Neural cell (in vitro differentiated cells): ENCODE results near the gene GDAP2. TPM values are rescaled to one million over a fixed set of nuclear protein-coding genes. Genes with fewer than 3 reads are reported as not detected.

Experiments used
- H2AFZ ChIP-seq: fragments of 200-600, 300-800 bp; sonication (generic), shearing (Covaris generic); 2 replicates; pipeline ENCODE4 v1.6.0; 2014; ENCODE audit warnings: low read depth, mild to moderate bottlenecking, antibody characterized with exemption, low read length, moderate library complexity
- H3F3A ChIP-seq: fragments of 200-600 bp; shearing (Covaris generic); 2 replicates; pipeline ENCODE4 v1.6.1; 2016; ENCODE audit warnings: mild to moderate bottlenecking, moderate library complexity, mixed read lengths, antibody characterized with exemption, low read length; ENCODE audit not compliant: insufficient read depth, poor library complexity, severe bottlenecking
- H3K27ac ChIP-seq: fragments of 200-600, 300-800 bp; sonication (generic), shearing (Covaris generic); 2 replicates; pipeline ENCODE4 v1.5.1; 2014; ENCODE audit warnings: mild to moderate bottlenecking, low read length, moderate library complexity
- H3K27me3 ChIP-seq: fragments of 300-800, 200-600 bp; sonication (generic), shearing (Covaris generic); 2 replicates; pipeline ENCODE4 v1.6.0; 2014; ENCODE audit warnings: mild to moderate bottlenecking, low read depth, low read length, moderate library complexity; ENCODE audit not compliant: insufficient read depth
- H3K36me3 ChIP-seq: fragments of 300-800, 200-600 bp; sonication (generic), shearing (Covaris generic); 2 replicates; pipeline ENCODE4 v1.5.1; 2014; ENCODE audit warnings: mild to moderate bottlenecking, antibody characterized with exemption, low read length, moderate library complexity; ENCODE audit not compliant: insufficient read depth
- H3K4me2 ChIP-seq: fragments of 300-800, 200-600 bp; sonication (generic), shearing (Covaris generic); 2 replicates; pipeline ENCODE4 v1.6.0; 2014; ENCODE audit warnings: mild to moderate bottlenecking, low read length
- H3K4me3 ChIP-seq: fragments of 300-800, 200-600 bp; sonication (generic), shearing (Covaris generic); 2 replicates; pipeline ENCODE4 v1.5.1; 2014; ENCODE audit warnings: mild to moderate bottlenecking, low read length, moderate library complexity
- H3K79me2 ChIP-seq: fragments of 200-600 bp; shearing (Covaris generic); replicated peaks from 2 replicates; pipeline ENCODE4 v1.6.0; 2014; ENCODE audit warnings: mild to moderate bottlenecking, low read length, moderate library complexity; ENCODE audit not compliant: insufficient read depth
- H3K9ac ChIP-seq: fragments of 300-800, 200-600 bp; sonication (generic), shearing (Covaris generic); 2 replicates; pipeline ENCODE4 v1.6.1; 2016; ENCODE audit warnings: mild to moderate bottlenecking, low read length, mixed read lengths
- H3K9me2 ChIP-seq: fragments of 200-600 bp; shearing (Covaris generic); 2 replicates; pipeline ENCODE4 v1.6.1; 2016; ENCODE audit warnings: mild to moderate bottlenecking, low read length, mixed read lengths; ENCODE audit not compliant: insufficient read depth
- H3K9me3 ChIP-seq: fragments of 200-600, 300-800 bp; sonication (generic), shearing (Covaris generic); 2 replicates; pipeline ENCODE4 v1.6.1; 2016; ENCODE audit warnings: mild to moderate bottlenecking, mixed run types, low read length, moderate library complexity, mixed read lengths
- H4K20me1 ChIP-seq: fragments of 200-600 bp; shearing (Covaris generic); 2 replicates; pipeline ENCODE4 v1.6.1; 2016; ENCODE audit warnings: mild to moderate bottlenecking, mixed run types; ENCODE audit not compliant: insufficient read depth
- EP300 ChIP-seq: fragments of 450-650 bp; conservative IDR thresholded peaks from 2 replicates; pipeline ENCODE4 v1.6.1; 2014; ENCODE audit warnings: antibody characterized with exemption, mild to moderate bottlenecking, moderate library complexity; ENCODE audit not compliant: poor library complexity, severe bottlenecking
- EZH2 ChIP-seq: fragments of 200-600, 300-800 bp; shearing (Covaris generic), sonication (generic); IDR thresholded peaks from 2 replicates; pipeline ENCODE4 v1.6.1; 2014; ENCODE audit warnings: antibody characterized with exemption, low read length, borderline replicate concordance, mild to moderate bottlenecking; ENCODE audit not compliant: insufficient read depth, poor library complexity, severe bottlenecking
- MXI1 ChIP-seq: fragments of 450-650 bp; conservative IDR thresholded peaks from 2 replicates; pipeline ENCODE4 v1.6.1; 2014; ENCODE audit warnings: antibody characterized with exemption, mild to moderate bottlenecking; ENCODE audit not compliant: poor library complexity, severe bottlenecking
- POLR2AphosphoS5 ChIP-seq: IDR thresholded peaks from 2 replicates; pipeline ENCODE4 v1.6.1; 2012
- RAD21 ChIP-seq: fragments of 450-650 bp; conservative IDR thresholded peaks from 2 replicates; pipeline ENCODE4 v1.6.1; 2014; ENCODE audit warnings: antibody characterized with exemption, mild to moderate bottlenecking, moderate library complexity
- SMC3 ChIP-seq: fragments of 450-650 bp; conservative IDR thresholded peaks from 2 replicates; pipeline ENCODE4 v1.6.1; 2014; ENCODE audit warnings: antibody characterized with exemption, mild to moderate bottlenecking, moderate library complexity; ENCODE audit not compliant: poor library complexity
- TAF1 ChIP-seq: IDR thresholded peaks from 2 replicates; pipeline ENCODE4 v1.6.1; 2012; ENCODE audit warnings: low read depth
- polyA plus RNA-seq: library from polyadenylated mRNA; depleted of rRNA; stranded (reverse); fragments of >200 nt; gene quantifications from 2 replicates; pipeline ENCODE4 v1.2.3, GENCODE V29; 2014
- TF ChIP-seq, protein P1 (sequence below): IDR thresholded peaks from 2 replicates; pipeline ENCODE4 v1.6.1; 2012; ENCODE audit warnings: borderline replicate concordance
- TF ChIP-seq, protein P2 (sequence below): fragments of 450-650 bp; IDR thresholded peaks from 2 replicates; pipeline ENCODE4 v1.5.1; 2014; ENCODE audit warnings: antibody characterized with exemption, mild to moderate bottlenecking, moderate library complexity; ENCODE audit not compliant: poor library complexity, severe bottlenecking

The GDAP2 gene
- polyA plus RNA-seq, 1 donor from 2014 or later, result 6.8 TPM

GRCh38 chr1:117838911-117839310, 90.5 kb downstream of the GDAP2 start:
- no peak overlapping the region for H2AFZ ChIP-seq
- no peak for TF ChIP-seq MXI1
- TF ChIP-seq TAF1, result no peak
- TF ChIP-seq POLR2AphosphoS5, result no peak
- TF ChIP-seq EP300, result no peak
- no peak for TF ChIP-seq RAD21
- TF ChIP-seq EZH2, result no peak

GRCh38 chr1:117836069-117836468, 93.4 kb downstream of the GDAP2 start:
- Histone ChIP-seq H3K9me2 (no peaks in the 10 kb centered on the region), H3K27me3 (no peaks in the 10 kb centered on the region), H3K79me2 (no peaks in the 10 kb centered on the region), H3K27ac (no peak overlapping the region), H3F3A (no peaks in the 10 kb centered on the region), H4K20me1 (no peaks in the 10 kb centered on the region), H3K9me3 (no peaks in the 10 kb centered on the region), H3K36me3 (no peaks in the 10 kb centered on the region), H2AFZ (no peak overlapping the region), H3K9ac (no peak overlapping the region), H3K4me2 (no peak overlapping the region), H3K4me3 (no peak overlapping the region)
- TF ChIP-seq, protein P1, sequence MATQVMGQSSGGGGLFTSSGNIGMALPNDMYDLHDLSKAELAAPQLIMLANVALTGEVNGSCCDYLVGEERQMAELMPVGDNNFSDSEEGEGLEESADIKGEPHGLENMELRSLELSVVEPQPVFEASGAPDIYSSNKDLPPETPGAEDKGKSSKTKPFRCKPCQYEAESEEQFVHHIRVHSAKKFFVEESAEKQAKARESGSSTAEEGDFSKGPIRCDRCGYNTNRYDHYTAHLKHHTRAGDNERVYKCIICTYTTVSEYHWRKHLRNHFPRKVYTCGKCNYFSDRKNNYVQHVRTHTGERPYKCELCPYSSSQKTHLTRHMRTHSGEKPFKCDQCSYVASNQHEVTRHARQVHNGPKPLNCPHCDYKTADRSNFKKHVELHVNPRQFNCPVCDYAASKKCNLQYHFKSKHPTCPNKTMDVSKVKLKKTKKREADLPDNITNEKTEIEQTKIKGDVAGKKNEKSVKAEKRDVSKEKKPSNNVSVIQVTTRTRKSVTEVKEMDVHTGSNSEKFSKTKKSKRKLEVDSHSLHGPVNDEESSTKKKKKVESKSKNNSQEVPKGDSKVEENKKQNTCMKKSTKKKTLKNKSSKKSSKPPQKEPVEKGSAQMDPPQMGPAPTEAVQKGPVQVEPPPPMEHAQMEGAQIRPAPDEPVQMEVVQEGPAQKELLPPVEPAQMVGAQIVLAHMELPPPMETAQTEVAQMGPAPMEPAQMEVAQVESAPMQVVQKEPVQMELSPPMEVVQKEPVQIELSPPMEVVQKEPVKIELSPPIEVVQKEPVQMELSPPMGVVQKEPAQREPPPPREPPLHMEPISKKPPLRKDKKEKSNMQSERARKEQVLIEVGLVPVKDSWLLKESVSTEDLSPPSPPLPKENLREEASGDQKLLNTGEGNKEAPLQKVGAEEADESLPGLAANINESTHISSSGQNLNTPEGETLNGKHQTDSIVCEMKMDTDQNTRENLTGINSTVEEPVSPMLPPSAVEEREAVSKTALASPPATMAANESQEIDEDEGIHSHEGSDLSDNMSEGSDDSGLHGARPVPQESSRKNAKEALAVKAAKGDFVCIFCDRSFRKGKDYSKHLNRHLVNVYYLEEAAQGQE, result no peak
- TF ChIP-seq EZH2, result no peak
- no peak for TF ChIP-seq MXI1
- TF ChIP-seq RAD21, result no peak
- TF ChIP-seq TAF1, result no peak
- TF ChIP-seq EP300, result no peak
- TF ChIP-seq POLR2AphosphoS5, result no peak
- TF ChIP-seq, protein P2, sequence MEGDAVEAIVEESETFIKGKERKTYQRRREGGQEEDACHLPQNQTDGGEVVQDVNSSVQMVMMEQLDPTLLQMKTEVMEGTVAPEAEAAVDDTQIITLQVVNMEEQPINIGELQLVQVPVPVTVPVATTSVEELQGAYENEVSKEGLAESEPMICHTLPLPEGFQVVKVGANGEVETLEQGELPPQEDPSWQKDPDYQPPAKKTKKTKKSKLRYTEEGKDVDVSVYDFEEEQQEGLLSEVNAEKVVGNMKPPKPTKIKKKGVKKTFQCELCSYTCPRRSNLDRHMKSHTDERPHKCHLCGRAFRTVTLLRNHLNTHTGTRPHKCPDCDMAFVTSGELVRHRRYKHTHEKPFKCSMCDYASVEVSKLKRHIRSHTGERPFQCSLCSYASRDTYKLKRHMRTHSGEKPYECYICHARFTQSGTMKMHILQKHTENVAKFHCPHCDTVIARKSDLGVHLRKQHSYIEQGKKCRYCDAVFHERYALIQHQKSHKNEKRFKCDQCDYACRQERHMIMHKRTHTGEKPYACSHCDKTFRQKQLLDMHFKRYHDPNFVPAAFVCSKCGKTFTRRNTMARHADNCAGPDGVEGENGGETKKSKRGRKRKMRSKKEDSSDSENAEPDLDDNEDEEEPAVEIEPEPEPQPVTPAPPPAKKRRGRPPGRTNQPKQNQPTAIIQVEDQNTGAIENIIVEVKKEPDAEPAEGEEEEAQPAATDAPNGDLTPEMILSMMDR, result no peak
- no peak for TF ChIP-seq SMC3

More at GRCh38 chr1:117838911-117839310, 90.5 kb downstream of the GDAP2 start:
- H3K27me3 ChIP-seq, result no peaks in the 10 kb centered on the region
- H3K27ac ChIP-seq, result no peak overlapping the region
- H3K9ac ChIP-seq, result no peak overlapping the region
- H3K4me3 ChIP-seq, result no peak overlapping the region
- H3K4me2 ChIP-seq, result no peak overlapping the region
- H3K9me3 ChIP-seq, result no peaks in the 10 kb centered on the region
- no peaks in the 10 kb centered on the region for H3K36me3 ChIP-seq
- H4K20me1 ChIP-seq, result no peaks in the 10 kb centered on the region
- H3F3A ChIP-seq, result no peaks in the 10 kb centered on the region
- no peaks in the 10 kb centered on the region for H3K9me2 ChIP-seq
- no peaks in the 10 kb centered on the region for H3K79me2 ChIP-seq
